ENCODE measurements around the gene RNU1-1. TPM values are rescaled to one million over a fixed set of nuclear protein-coding genes. Genes with fewer than 3 reads are reported as not detected.
"Not testable (repeated sequence)": the region's sequence is repeated elsewhere in the genome, so short reads cannot be mapped to it uniquely, and the experiment has no call there.

Gene RNU1-1
- polyA plus RNA-seq, 1 donor from 2014 or later = not detected

DNA sequence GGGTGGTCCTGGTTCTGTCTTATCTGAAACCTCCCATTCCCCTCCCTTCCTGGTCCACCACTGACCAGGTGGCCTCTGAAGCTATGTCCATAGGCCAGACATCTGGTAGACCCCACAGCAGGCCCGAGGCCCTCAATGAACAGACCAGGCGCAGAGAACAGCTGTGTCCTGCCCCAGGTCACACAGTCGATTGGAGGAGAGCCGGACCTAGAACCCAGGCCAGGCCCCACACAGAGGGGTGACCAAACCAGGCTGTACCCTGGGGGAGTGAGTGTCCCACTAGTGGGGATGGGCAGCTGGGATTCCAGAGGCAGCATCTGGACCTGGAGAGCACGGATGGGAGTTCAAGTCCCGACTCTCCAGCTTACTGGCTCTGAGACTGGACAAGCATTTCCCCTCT is 29.2 kb downstream of the RNU1-1 start:
- Histone ChIP-seq H3K27ac (ENCODE audit: low read length) (no peak overlapping the region), H3K79me2 (replicated peaks; ENCODE audit: insufficient read depth, low read length) (no peaks in the 10 kb centered on the region), H3K9me3 (ENCODE audit: low read length) (no peaks in the 10 kb centered on the region), H3K9ac (ENCODE audit: low read length) (no peak overlapping the region), H3K27me3 (ENCODE audit: insufficient read depth, low read depth, low read length) (no peaks in the 10 kb centered on the region), H3K36me3 (ENCODE audit: insufficient read depth, low read length) (no peaks in the 10 kb centered on the region), H4K20me1 (ENCODE audit: insufficient read depth) (no peaks in the 10 kb centered on the region), H3F3A (ENCODE audit: insufficient read depth, low read length, poor library complexity, severe bottlenecking) (no peaks in the 10 kb centered on the region), H3K9me2 (ENCODE audit: insufficient read depth, low read length) (no peaks in the 10 kb centered on the region), H3K4me3 (ENCODE audit: low read length) (no peak overlapping the region), H3K4me2 (ENCODE audit: low read length) (no peak overlapping the region), H2AFZ (ENCODE audit: low read depth, low read length) (no peak overlapping the region)
- TF ChIP-seq, protein P1, sequence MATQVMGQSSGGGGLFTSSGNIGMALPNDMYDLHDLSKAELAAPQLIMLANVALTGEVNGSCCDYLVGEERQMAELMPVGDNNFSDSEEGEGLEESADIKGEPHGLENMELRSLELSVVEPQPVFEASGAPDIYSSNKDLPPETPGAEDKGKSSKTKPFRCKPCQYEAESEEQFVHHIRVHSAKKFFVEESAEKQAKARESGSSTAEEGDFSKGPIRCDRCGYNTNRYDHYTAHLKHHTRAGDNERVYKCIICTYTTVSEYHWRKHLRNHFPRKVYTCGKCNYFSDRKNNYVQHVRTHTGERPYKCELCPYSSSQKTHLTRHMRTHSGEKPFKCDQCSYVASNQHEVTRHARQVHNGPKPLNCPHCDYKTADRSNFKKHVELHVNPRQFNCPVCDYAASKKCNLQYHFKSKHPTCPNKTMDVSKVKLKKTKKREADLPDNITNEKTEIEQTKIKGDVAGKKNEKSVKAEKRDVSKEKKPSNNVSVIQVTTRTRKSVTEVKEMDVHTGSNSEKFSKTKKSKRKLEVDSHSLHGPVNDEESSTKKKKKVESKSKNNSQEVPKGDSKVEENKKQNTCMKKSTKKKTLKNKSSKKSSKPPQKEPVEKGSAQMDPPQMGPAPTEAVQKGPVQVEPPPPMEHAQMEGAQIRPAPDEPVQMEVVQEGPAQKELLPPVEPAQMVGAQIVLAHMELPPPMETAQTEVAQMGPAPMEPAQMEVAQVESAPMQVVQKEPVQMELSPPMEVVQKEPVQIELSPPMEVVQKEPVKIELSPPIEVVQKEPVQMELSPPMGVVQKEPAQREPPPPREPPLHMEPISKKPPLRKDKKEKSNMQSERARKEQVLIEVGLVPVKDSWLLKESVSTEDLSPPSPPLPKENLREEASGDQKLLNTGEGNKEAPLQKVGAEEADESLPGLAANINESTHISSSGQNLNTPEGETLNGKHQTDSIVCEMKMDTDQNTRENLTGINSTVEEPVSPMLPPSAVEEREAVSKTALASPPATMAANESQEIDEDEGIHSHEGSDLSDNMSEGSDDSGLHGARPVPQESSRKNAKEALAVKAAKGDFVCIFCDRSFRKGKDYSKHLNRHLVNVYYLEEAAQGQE (IDR thresholded peaks at IDR 0.05; ENCODE audit: borderline replicate concordance) = no peak
- TF ChIP-seq SMC3 (conservative IDR thresholded peaks at IDR 0.05; ENCODE audit: poor library complexity) = no peak
- TF ChIP-seq, protein P2, sequence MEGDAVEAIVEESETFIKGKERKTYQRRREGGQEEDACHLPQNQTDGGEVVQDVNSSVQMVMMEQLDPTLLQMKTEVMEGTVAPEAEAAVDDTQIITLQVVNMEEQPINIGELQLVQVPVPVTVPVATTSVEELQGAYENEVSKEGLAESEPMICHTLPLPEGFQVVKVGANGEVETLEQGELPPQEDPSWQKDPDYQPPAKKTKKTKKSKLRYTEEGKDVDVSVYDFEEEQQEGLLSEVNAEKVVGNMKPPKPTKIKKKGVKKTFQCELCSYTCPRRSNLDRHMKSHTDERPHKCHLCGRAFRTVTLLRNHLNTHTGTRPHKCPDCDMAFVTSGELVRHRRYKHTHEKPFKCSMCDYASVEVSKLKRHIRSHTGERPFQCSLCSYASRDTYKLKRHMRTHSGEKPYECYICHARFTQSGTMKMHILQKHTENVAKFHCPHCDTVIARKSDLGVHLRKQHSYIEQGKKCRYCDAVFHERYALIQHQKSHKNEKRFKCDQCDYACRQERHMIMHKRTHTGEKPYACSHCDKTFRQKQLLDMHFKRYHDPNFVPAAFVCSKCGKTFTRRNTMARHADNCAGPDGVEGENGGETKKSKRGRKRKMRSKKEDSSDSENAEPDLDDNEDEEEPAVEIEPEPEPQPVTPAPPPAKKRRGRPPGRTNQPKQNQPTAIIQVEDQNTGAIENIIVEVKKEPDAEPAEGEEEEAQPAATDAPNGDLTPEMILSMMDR (IDR thresholded peaks at IDR 0.05; ENCODE audit: poor library complexity, severe bottlenecking) = no peak
- TF ChIP-seq MXI1 (conservative IDR thresholded peaks at IDR 0.05; ENCODE audit: poor library complexity, severe bottlenecking) = no peak
- TF ChIP-seq EP300 (conservative IDR thresholded peaks at IDR 0.05; ENCODE audit: poor library complexity, severe bottlenecking) = no peak
- no peak for TF ChIP-seq TAF1 (IDR thresholded peaks at IDR 0.05; ENCODE audit: low read depth)
- TF ChIP-seq EZH2 (IDR thresholded peaks at IDR 0.05; ENCODE audit: borderline replicate concordance, insufficient read depth, low read length, poor library complexity, severe bottlenecking) = no peak
- TF ChIP-seq POLR2AphosphoS5 (IDR thresholded peaks at IDR 0.05) = no peak
- TF ChIP-seq RAD21 (conservative IDR thresholded peaks at IDR 0.05) = no peak

DNA sequence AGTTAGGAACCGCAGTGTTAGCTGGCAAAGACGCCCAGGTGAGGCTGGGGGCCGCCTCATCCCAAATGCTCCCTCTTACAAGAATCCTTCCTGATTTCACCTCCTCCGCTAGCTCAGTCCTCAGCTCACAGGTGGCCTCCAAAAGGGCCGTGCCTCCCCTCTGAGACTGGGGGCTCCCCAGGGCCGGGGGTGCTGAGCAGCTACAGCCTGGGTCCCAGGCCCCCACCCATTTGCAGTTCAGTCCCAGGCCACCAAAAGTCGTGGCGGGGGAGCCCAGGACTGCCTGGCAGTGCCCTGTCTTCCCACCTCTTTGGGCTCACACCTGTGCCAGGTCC is 29.6 kb downstream of the RNU1-1 start:
- Histone ChIP-seq H3K9me3 (ENCODE audit: low read length) (no peaks in the 10 kb centered on the region), H3K9me2 (ENCODE audit: insufficient read depth, low read length) (no peaks in the 10 kb centered on the region), H3K27me3 (ENCODE audit: insufficient read depth, low read depth, low read length) (no peaks in the 10 kb centered on the region), H3K27ac (ENCODE audit: low read length) (no peak overlapping the region), H4K20me1 (ENCODE audit: insufficient read depth) (no peaks in the 10 kb centered on the region), H3K36me3 (ENCODE audit: insufficient read depth, low read length) (no peaks in the 10 kb centered on the region), H3K9ac (ENCODE audit: low read length) (no peak overlapping the region), H3K4me3 (ENCODE audit: low read length) (no peak overlapping the region), H3K79me2 (replicated peaks; ENCODE audit: insufficient read depth, low read length) (no peaks in the 10 kb centered on the region), H3K4me2 (ENCODE audit: low read length) (no peak overlapping the region), H2AFZ (ENCODE audit: low read depth, low read length) (no peak overlapping the region), H3F3A (ENCODE audit: insufficient read depth, low read length, poor library complexity, severe bottlenecking) (no peaks in the 10 kb centered on the region)
- TF ChIP-seq, protein P2 (IDR thresholded peaks at IDR 0.05; ENCODE audit: poor library complexity, severe bottlenecking) = no peak
- TF ChIP-seq EP300 (conservative IDR thresholded peaks at IDR 0.05; ENCODE audit: poor library complexity, severe bottlenecking) (no peak), EZH2 (IDR thresholded peaks at IDR 0.05; ENCODE audit: borderline replicate concordance, insufficient read depth, low read length, poor library complexity, severe bottlenecking) (no peak), SMC3 (conservative IDR thresholded peaks at IDR 0.05; ENCODE audit: poor library complexity) (no peak), TAF1 (IDR thresholded peaks at IDR 0.05; ENCODE audit: low read depth) (no peak), RAD21 (conservative IDR thresholded peaks at IDR 0.05) (no peak), POLR2AphosphoS5 (IDR thresholded peaks at IDR 0.05) (no peak), MXI1 (conservative IDR thresholded peaks at IDR 0.05; ENCODE audit: poor library complexity, severe bottlenecking) (no peak)
- TF ChIP-seq, protein P1 (IDR thresholded peaks at IDR 0.05; ENCODE audit: borderline replicate concordance) = no peak

DNA sequence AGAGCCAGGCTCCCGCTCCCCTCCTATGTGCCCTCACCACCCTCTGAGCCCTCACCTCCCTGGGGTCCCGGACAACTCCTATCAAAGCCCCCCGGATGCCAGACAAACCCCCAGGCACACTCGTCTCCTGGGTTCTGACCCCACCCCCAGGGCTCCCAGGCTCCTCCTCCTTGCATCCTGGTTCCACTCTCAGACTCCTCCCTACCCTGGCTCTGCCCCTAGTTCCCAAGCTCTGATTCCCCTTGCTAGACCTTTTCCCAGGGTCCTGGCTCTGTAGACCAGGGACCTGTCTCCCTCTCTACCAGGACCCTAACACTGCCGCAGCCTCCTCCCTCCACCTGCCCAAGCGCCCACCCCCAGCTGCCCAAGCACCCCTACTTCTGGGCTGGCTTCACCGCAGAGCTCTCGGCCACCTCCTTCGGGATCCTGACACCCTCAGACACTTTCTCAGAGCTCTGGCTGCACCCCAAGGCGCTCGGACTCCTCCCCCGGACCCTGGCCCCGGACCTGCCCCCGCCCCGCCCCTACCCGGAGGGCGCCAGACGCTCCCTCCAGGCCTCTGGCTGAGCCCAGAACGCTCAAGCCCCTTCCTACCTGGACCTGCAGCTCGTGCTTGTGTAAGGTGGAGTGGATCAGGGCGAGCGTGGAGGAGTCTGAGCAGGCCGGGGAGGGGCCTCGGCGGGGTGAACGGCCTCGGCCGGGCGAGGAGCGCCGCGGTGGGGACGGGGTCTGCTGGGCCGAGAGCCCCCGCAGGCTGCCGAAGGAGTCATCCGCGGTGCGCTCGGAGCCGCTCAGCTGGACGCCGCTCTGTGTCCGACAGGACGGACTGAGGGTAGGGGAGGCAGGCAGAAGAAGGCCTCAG is 30.2 kb downstream of the RNU1-1 start:
- H3K9me3 ChIP-seq (ENCODE audit: low read length); H3K4me2 ChIP-seq (ENCODE audit: low read length); H3F3A ChIP-seq (ENCODE audit: insufficient read depth, low read length, poor library complexity, severe bottlenecking); H3K27me3 ChIP-seq (ENCODE audit: insufficient read depth, low read depth, low read length); H3K36me3 ChIP-seq (ENCODE audit: insufficient read depth, low read length); H2AFZ ChIP-seq (ENCODE audit: low read depth, low read length); H3K27ac ChIP-seq (ENCODE audit: low read length); H3K9ac ChIP-seq (ENCODE audit: low read length); H4K20me1 ChIP-seq (ENCODE audit: insufficient read depth); H3K4me3 ChIP-seq (ENCODE audit: low read length); H3K79me2 ChIP-seq (replicated peaks; ENCODE audit: insufficient read depth, low read length); H3K9me2 ChIP-seq (ENCODE audit: insufficient read depth, low read length): not testable (repeated sequence)

Data from neural cell (in vitro differentiated cells).